ENCODE results near the gene EPM2AIP1.
"Not testable (repeated sequence)": the region's sequence is repeated elsewhere in the genome, so short reads cannot be mapped to it uniquely, and the experiment has no call there.

EPM2AIP1 gene

DNA sequence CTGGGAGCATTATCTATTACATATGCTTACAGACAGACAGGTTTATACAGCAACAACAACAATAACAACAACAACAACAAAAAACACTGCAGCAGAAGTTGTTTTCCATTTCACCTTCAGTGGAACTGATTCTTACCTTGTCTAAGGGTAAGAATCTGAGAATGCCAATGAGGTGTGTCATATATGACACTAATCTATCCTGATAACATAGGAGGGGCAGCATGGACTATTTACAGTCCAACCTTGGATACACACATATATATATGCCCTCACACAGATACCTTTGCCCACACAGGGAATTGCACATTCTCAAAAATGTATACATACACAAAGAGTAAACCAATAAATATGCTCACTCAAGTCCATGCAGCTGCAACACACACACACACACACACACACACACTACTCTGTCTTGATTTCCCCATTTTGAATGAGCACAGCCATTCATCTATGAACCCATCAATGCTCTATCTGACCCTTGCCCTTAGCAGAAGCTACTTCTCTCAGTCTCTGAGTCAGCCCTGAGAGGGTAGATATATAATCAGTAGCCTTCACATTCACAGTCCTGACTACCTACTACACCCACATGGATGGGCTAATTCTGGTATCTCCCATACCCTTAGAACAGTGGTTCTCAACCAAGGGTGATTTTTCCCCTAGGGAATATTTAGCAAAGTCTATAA, 38.3 kb downstream of the EPM2AIP1 start:
- DNase-seq (ENCODE audit: low spot score), result no peak

DNA sequence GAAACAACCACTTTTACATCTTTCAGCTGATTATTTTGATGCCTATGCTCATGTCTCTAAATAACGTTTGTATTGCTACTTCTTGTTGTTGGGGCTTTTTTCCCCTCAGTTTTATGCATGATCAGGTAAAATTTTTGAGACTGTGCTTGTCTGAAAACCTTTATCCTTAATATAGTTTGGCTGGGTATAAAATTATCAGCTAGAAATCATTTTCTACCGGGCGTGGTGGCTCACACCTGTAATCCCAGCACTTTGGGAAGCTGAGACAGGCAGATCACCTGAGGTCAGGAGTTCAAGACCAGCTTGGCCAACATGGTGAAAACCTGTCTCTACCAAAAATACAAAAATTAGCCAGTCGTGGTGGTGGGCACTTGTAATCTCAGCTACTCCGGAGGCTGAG, 45.1 kb downstream of the EPM2AIP1 start:
- DNase-seq (ENCODE audit: low spot score), result not testable (repeated sequence)

DNA sequence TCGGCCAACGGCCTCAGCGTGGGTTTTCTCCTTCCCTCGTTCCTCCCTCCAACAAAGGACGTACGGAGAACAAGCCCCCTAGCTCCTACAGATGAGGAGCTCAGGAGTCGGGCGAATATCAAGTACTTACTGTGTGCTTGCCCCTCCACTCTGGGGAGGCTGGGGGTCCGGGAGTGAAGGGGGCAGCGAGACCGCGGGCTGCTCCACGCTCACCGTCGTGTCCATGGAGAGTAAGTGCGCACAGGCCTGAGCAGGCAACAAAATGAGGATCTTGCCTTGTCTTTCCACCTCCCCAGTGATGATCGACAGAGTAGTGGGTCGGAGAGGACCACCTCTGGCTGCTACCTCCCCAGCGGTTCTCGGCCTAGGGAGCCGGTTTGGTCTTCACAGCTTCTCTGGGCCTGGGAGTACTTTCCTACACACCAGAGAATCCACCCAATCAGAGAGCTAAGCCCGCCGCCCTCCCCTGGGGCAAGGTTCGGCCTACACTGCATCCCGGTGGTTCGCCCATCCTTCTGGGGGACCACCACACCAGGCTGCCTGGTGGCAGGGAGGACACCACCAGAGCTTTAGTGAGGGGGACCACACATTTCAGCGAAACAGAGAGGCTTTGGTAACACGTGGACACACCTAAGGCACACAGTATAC, 47.5 kb downstream of the EPM2AIP1 start:
- no peak for DNase-seq (ENCODE audit: low spot score)

GRCh38 chr3:36944641-36945270, 48.2 kb downstream of the EPM2AIP1 start, which contains the start of gene TRANK1:
Gene TRANK1 (minus strand): TSS chr3:36945054. CDS start chr3:36944809, 245 bp downstream.
- DNase-seq (ENCODE audit: low spot score), result no peak

GRCh38 chr3:36944012-36944640, 48.8 kb downstream of the EPM2AIP1 start:
- DNase-seq (ENCODE audit: low spot score), result peak; percentile 72

- DNase-seq (ENCODE audit: low spot score), result no peak
Measured at GRCh38 chr3:36943601-36944000, 49.3 kb downstream of the EPM2AIP1 start.

- no peak for DNase-seq (ENCODE audit: low spot score)
Measured at GRCh38 chr3:36942638-36943248, 50.2 kb downstream of the EPM2AIP1 start.

DNA sequence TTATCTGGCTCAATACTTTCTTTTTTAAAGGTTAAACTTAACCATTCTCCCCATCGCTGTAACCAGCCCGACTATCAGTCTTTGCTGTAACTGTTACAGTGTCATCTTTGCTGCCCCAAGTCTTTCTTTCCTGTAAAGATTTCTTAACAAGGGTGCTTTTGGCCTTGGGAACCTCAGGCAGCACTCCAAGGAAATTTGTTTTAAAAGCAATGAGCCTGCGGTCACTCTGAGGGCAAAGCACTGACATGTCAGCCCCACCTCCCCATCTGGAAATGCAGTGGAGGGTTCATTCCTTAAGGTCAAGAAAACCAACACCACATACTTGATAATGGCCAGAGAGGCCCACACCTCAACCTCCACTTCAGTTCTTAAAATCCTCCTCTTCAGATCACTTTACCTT, 51.3 kb downstream of the EPM2AIP1 start:
- no peak for DNase-seq (ENCODE audit: low spot score)

DNA sequence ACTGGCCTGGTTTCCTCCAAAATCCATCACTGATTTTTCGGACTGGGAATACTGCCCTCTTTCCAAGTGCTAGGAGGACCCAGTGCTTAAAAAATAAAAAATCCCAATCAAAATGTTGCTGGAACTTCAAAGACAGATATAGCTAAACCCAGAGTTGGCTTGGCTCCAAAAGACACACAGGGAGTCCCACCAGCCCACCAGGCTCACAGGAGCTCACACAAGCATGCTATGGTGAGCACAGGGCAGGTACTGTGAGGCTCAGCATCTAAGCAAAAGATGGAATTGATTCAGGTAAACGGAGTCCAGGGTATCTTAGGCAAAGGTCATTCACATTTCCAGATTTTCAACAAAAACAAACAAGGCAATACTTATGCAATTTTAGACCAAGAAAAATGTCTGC, 51.8 kb downstream of the EPM2AIP1 start:
- no peak for DNase-seq (ENCODE audit: low spot score)

- DNase-seq (ENCODE audit: low spot score), result no peak
Measured at GRCh38 chr3:36937492-36937891, 55.4 kb downstream of the EPM2AIP1 start.

All from HuH-7 (cell line).